CD14-positive monocyte (primary cell): ENCODE data around the gene TBC1D4. TPM values are rescaled to one million over a fixed set of nuclear protein-coding genes. Genes with fewer than 3 reads are reported as not detected.
A peak's percentile ranks its signal among the peaks of the same experiment; 100 is the strongest.
"Not testable (repeated sequence)": the region's sequence is repeated elsewhere in the genome, so short reads cannot be mapped to it uniquely, and the experiment has no call there.

Source experiments
- DNase-seq, 3 donors: peaks; one replicate each; pipeline ENCODE4 v3.0.0-alpha.2; 2011 to 2022
- H2AFZ ChIP-seq: 2 replicates; pipeline ENCODE4 v1.6.0; 2012; ENCODE audit warnings: mild to moderate bottlenecking, low read depth, low read length, inconsistent platforms; ENCODE audit not compliant: insufficient read depth, poor library complexity, severe bottlenecking
- H3K27ac ChIP-seq, 2 donors: 1 replicate in 1 of 2; 2 replicates in 1 of 2; pipeline ENCODE4 v1.5.1; 2012 to 2013; ENCODE audit warnings: low read length in 2 of 2, control low read depth in 1 of 2, inconsistent platforms in 1 of 2, low read depth in 1 of 2, mild to moderate bottlenecking in 1 of 2
- H3K27me3 ChIP-seq, 2 donors: one replicate each; pipeline versions ENCODE4 v1.6.0 to v1.6.1; 2011 to 2013; ENCODE audit warnings: low read length in 2 of 2; ENCODE audit not compliant: control insufficient read depth in 2 of 2, insufficient read depth in 2 of 2
- H3K36me3 ChIP-seq, 2 donors: replicated peaks in 1 of 2; 1 replicate in 1 of 2; 2 replicates in 1 of 2; pipeline versions ENCODE4 v1.5.1 to v1.6.1; 2012 to 2013; ENCODE audit warnings: low read length in 2 of 2, control low read depth in 1 of 2, inconsistent platforms in 1 of 2, mild to moderate bottlenecking in 1 of 2; ENCODE audit not compliant: insufficient read depth in 2 of 2, control insufficient read depth in 1 of 2
- H3K4me1 ChIP-seq, 2 donors: 1 replicate in 1 of 2; 2 replicates in 1 of 2; pipeline versions ENCODE4 v1.5.1 to v1.6.1; 2012 to 2013; ENCODE audit warnings: low read length in 2 of 2, control low read depth in 1 of 2, inconsistent platforms in 1 of 2, mild to moderate bottlenecking in 1 of 2, moderate library complexity in 1 of 2; ENCODE audit not compliant: insufficient read depth in 2 of 2, control insufficient read depth in 1 of 2
- H3K4me2 ChIP-seq: replicated peaks from 2 replicates; pipeline ENCODE3; 2012; ENCODE audit warnings: low read length, moderate library complexity, mild to moderate bottlenecking; ENCODE audit not compliant: poor library complexity, severe bottlenecking; ENCODE audit errors: extremely low read depth
- H3K4me3 ChIP-seq, 3 experiments: fragments of 200-600 bp in 1 of 3; sonication (generic) in 1 of 3; replicated peaks in 1 of 3; 1 replicate in 2 of 3; 2 replicates in 1 of 3; pipeline ENCODE4 v1.5.1; 2011 to 2013; ENCODE audit warnings: low read length in 3 of 3, mild to moderate bottlenecking in 3 of 3, control low read depth in 2 of 3, low read depth in 2 of 3, inconsistent platforms in 1 of 3, moderate library complexity in 1 of 3
- H3K79me2 ChIP-seq: 2 replicates; pipeline ENCODE4 v1.6.0; 2012; ENCODE audit warnings: mild to moderate bottlenecking, control low read depth, inconsistent platforms, low read length, moderate library complexity; ENCODE audit not compliant: insufficient read depth
- H3K9ac ChIP-seq: 2 replicates; pipeline ENCODE4 v1.6.0; 2017; ENCODE audit warnings: low read length, mild to moderate bottlenecking; ENCODE audit not compliant: insufficient read depth, poor library complexity, severe bottlenecking
- H3K9me3 ChIP-seq, 2 donors: replicated peaks in 1 of 2; 1 replicate in 1 of 2; 2 replicates in 1 of 2; pipeline versions ENCODE4 v1.5.1 to v1.6.1; 2012 to 2013; ENCODE audit warnings: low read length in 2 of 2, control low read depth in 1 of 2; ENCODE audit not compliant: control insufficient read depth in 1 of 2, insufficient read depth in 1 of 2
- H4K20me1 ChIP-seq: 2 replicates; pipeline ENCODE4 v1.6.0; 2012; ENCODE audit warnings: mild to moderate bottlenecking, low read length, control low read depth, moderate library complexity; ENCODE audit not compliant: insufficient read depth
- H3K27ac Mint-ChIP-seq, 7 donors: one replicate each; pipeline ENCODE4 v1.8.0; 2020; ENCODE audit warnings: mild to moderate bottlenecking in 7 of 7, mixed read lengths in 7 of 7, moderate library complexity in 6 of 7, inconsistent platforms in 2 of 7
- H3K27me3 Mint-ChIP-seq, 3 donors: one replicate each; pipeline ENCODE4 v1.8.0; 2021 to 2022; ENCODE audit warnings: low read depth in 3 of 3, mild to moderate bottlenecking in 3 of 3, mixed read lengths in 3 of 3, moderate library complexity in 3 of 3, inconsistent platforms in 1 of 3
- H3K36me3 Mint-ChIP-seq, 2 donors: one replicate each; pipeline ENCODE4 v1.8.0; 2020; ENCODE audit warnings: mixed read lengths in 2 of 2, inconsistent platforms in 1 of 2, mild to moderate bottlenecking in 1 of 2
- H3K4me1 Mint-ChIP-seq: one replicate; pipeline ENCODE4 v1.8.0; 2020; ENCODE audit warnings: mild to moderate bottlenecking, mixed read lengths
- H3K4me3 Mint-ChIP-seq, 2 donors: one replicate each; pipeline ENCODE4 v1.8.0; 2020; ENCODE audit warnings: mild to moderate bottlenecking in 2 of 2, mixed read lengths in 2 of 2, moderate library complexity in 1 of 2
- H3K9me3 Mint-ChIP-seq, 7 donors: one replicate each; pipeline ENCODE4 v1.8.0; 2020 to 2022; ENCODE audit warnings: mixed read lengths in 7 of 7, mild to moderate bottlenecking in 6 of 7, moderate library complexity in 6 of 7, inconsistent platforms in 2 of 7
- CTCF ChIP-seq: fragments of 200-600 bp; IDR thresholded peaks from one replicate; pipeline ENCODE4 v1.8.0; 2022; ENCODE audit warnings: antibody characterized with exemption, mild to moderate bottlenecking
- WGBS: methylation state at CpG from one replicate; pipeline ENCODE4 v1.1.5; 2013; ENCODE audit warnings: missing lambda C conversion rate; ENCODE audit not compliant: insufficient coverage; 5-methylcytosine and 5-hydroxymethylcytosine counted together
- intact Hi-C, 2 donors: fragments of 100-400 bp; cut with micrococcal nuclease; formaldehyde crosslinking; loops; one replicate each; pipeline versions ENCODE4 v1.15.0 to v1.15.1; 2023
- polyA plus RNA-seq, 3 donors: library from polyadenylated mRNA; depleted of rRNA in 1 of 3; unstranded in 2 of 3; stranded (reverse) in 1 of 3; fragments of 300-500 nt in 2 of 3; fragments of >200 nt in 1 of 3; fragmentation: Illumina TruSeq in 2 of 3; gene quantifications; 1 replicate in 2 of 3; 2 replicates in 1 of 3; pipeline ENCODE4 v1.2.3, GENCODE V29; 2012 to 2021

The TBC1D4 gene
- polyA plus RNA-seq, 3 donors: 2.0 to 6.7 (median 2.5) TPM

- no peaks in the 10 kb centered on the region for H4K20me1 ChIP-seq
- H3K27me3 Mint-ChIP-seq: peaks cover 4 to 8% (median 5%) of the 10 kb centered on the region in 3 donors
These were observed 230.8 kb downstream of the TBC1D4 start for GRCh38 chr13:75251188-75251587.

GRCh38 chr13:75250526-75251178 lies 231.3 kb downstream of the TBC1D4 start:
- Histone ChIP-seq H3K9me3 (peaks cover 0 to 9% of the 10 kb centered on the region in 2 donors), H3K27ac (no peak overlapping the region), H3K4me1 (no peaks in the 10 kb centered on the region), H2AFZ (no peak overlapping the region), H4K20me1 (no peaks in the 10 kb centered on the region), H3K4me3 (no peak overlapping the region), H3K79me2 (no peaks in the 10 kb centered on the region), H3K27me3 (no peaks in the 10 kb centered on the region), H3K4me2 (no peak overlapping the region), H3K9ac (no peak overlapping the region), H3K36me3 (no peaks in the 10 kb centered on the region)
- intact Hi-C loops: no loop called here
- TF ChIP-seq CTCF: no peak
- Mint-ChIP-seq H3K27me3 (peaks cover 4 to 8% (median 5%) of the 10 kb centered on the region in 3 donors), H3K36me3 (no peaks in the 10 kb centered on the region), H3K27ac (no peak overlapping the region), H3K4me1 (no peaks in the 10 kb centered on the region), H3K9me3 (peaks cover 2 to 15% (median 13%) of the 10 kb centered on the region in 7 donors), H3K4me3 (no peak overlapping the region)
- WGBS: no CpG with 5 or more reads among the region's 7 CpGs
- no peak for DNase-seq

More at GRCh38 chr13:75251188-75251587, 230.8 kb downstream of the TBC1D4 start:
- H3K4me3 ChIP-seq: no peak overlapping the region
- no peaks in the 10 kb centered on the region for H3K4me1 ChIP-seq
- H3K4me2 ChIP-seq: no peak overlapping the region
- H3K4me3 Mint-ChIP-seq: no peak overlapping the region
- no peak overlapping the region for H2AFZ ChIP-seq
- DNase-seq: no peak
- intact Hi-C loops: no loop called here
- H3K36me3 Mint-ChIP-seq: no peaks in the 10 kb centered on the region
- no peak overlapping the region for H3K27ac ChIP-seq
- no peaks in the 10 kb centered on the region for H3K4me1 Mint-ChIP-seq
- no peak overlapping the region for H3K9ac ChIP-seq
- peak overlapping the region in 1 of 7 donors; percentile 50 for H3K27ac Mint-ChIP-seq
- TF ChIP-seq CTCF: no peak
- H3K9me3 ChIP-seq: peaks cover 0 to 9% of the 10 kb centered on the region in 2 donors
- H3K27me3 ChIP-seq: no peaks in the 10 kb centered on the region
- peaks cover 0 to 10% (median 8%) of the 10 kb centered on the region in 7 donors for H3K9me3 Mint-ChIP-seq
- H3K79me2 ChIP-seq: no peaks in the 10 kb centered on the region
- WGBS: no CpG with 5 or more reads among the region's 4 CpGs
- H3K36me3 ChIP-seq: no peaks in the 10 kb centered on the region

DNA sequence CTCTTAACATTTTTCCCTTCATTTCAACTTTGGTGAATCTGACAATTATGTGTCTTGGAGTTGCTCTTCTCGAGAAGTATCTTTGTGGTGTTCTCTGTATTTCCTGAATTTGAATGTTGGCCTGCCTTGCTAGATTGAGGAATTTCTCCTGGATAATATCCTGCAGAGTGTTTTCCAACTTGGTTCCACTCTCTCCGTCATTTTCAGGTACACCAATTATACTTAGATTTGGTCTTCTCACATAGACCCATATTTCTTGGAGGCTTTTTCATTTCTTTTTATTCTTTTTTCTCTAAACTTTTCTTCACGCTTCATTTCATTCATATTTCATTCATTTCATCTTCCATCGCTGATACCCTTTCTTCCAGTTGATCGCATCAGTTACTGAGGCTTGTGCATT lies 236.4 kb downstream of the TBC1D4 start:
- intact Hi-C loops: not testable (repeated sequence)

More for the DNA sequence above, 236.4 kb downstream of the TBC1D4 start:
- H3K9me3 ChIP-seq, H3K4me2 ChIP-seq, H2AFZ ChIP-seq, H3K4me3 ChIP-seq, H3K36me3 ChIP-seq, H4K20me1 ChIP-seq, H3K4me3 Mint-ChIP-seq, H3K27ac ChIP-seq, H3K27me3 ChIP-seq, H3K4me1 Mint-ChIP-seq, H3K79me2 ChIP-seq, H3K27ac Mint-ChIP-seq, H3K9ac ChIP-seq, DNase-seq, H3K36me3 Mint-ChIP-seq, H3K4me1 ChIP-seq, H3K27me3 Mint-ChIP-seq: not testable (repeated sequence)
- no CpG with 5 or more reads among the region's 5 CpGs for WGBS
- H3K9me3 Mint-ChIP-seq: peaks cover 11 to 28% (median 19%) of the 10 kb centered on the region in 7 donors
